HG03139 (cell line): ENCODE data around the gene SULT1A1.
"Not testable (repeated sequence)": the region's sequence is repeated elsewhere in the genome, so short reads cannot be mapped to it uniquely, and the experiment has no call there.

Experiments
- ATAC-seq: cut with Tn5 transposase; IDR thresholded peaks from one replicate; pipeline ENCODE4 v1.9.1; 2021; ENCODE audit not compliant: unreplicated experiment

The SULT1A1 gene

GRCh38 chr16:28608867-28609596 lies 812 bp downstream of the SULT1A1 start:
- ATAC-seq = not testable (repeated sequence)

DNA sequence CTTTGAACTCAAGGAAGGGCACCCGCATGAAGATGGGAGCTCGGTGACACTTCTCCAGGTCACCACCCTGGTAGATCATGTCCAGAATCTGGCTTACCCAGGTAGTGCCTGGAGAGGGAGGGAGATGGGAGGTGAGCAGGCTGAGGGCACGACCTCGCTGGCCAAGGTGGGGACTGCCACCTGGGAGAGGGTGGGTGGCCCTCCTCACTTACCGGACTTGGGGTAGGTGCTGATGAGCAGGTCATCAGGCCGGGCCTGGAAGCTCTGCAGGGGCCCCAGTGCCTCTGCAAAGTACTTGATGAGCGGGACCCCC lies 1.4 kb downstream of the SULT1A1 start:
- ATAC-seq = not testable (repeated sequence)

DNA sequence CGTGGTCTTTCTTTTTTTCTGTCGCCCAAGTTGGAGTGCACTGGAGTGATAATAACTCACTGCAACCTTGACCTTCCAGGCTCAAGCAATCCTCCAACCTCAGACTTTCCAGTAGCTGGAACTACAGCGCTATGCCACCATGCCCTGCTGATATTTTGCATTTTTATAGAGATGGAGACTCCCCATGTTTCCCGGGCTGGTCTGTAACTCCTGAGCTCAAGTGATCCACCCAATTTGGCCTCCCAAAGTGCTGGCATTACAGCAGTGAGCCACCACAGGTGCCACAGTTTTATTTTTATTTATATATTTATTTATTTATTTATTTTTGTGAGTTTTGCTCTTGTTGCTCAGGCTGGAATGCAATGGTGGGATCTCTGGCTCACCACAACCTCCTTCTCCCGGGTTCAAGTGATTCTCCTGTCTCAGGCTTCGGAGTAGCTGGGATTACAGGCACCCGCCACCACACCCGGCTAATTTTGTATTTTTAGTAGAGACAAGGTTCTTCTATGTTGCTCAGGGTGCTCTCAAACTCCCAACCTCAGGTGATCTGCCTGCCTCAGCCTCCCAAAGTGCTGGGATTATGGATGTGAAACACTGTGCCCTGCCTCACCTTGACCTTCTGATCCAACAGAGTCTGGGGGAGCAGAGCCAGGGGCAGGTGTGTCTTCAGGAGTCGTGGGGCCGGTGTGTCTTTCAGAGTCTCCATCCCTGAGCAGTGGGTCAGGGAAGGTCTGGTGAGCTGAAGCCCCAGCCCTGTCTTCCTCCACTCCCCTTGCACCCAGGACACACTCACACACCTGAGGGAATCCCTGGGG lies 2.0 kb downstream of the SULT1A1 start:
- not testable (repeated sequence) for ATAC-seq

GRCh38 chr16:28607116-28607623 lies 2.7 kb downstream of the SULT1A1 start:
- no peak for ATAC-seq

- no peak for ATAC-seq
These were observed 3.3 kb downstream of the SULT1A1 start for GRCh38 chr16:28606291-28607115.

GRCh38 chr16:28604186-28604565 lies 5.7 kb downstream of the SULT1A1 start:
- ATAC-seq = no peak

DNA sequence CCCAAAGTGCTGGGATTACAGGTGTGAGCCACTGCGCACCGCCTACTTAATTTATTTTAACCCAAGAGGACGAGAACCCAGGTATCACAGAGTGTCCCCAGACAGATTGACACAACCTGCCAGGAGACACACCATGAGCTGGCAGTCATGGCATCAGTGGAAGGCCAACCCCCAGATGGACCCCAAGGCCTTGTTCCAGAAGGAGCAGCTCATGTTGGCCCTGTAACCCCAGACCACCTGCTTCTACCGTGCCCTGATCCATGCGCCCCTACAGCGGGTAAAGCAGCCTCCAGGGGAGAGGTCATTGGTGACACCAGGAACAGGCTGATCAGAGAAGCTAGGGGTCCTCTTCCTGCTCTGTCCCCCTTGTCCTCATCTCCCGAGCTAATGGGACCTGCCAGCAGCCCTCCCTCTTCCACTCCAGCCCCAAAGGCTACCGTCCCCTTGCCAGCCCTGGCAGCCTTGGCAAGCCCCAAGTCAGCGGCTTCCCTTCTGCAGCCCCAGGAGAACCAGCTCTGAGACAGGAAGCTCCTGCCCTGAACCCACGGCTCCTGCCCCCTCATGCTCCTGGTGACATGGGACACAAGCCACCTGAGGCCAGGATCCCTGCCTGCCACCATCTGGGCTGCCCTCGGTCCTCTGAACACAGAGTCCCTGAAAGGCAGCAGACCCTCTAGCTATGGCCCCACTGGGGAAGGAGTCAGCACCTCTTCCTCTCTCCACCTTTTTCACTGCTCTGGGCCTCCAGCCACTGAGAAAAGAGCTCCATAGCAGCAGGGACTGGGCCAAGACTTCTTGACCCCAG lies 6.3 kb downstream of the SULT1A1 start:
- no peak for ATAC-seq

DNA sequence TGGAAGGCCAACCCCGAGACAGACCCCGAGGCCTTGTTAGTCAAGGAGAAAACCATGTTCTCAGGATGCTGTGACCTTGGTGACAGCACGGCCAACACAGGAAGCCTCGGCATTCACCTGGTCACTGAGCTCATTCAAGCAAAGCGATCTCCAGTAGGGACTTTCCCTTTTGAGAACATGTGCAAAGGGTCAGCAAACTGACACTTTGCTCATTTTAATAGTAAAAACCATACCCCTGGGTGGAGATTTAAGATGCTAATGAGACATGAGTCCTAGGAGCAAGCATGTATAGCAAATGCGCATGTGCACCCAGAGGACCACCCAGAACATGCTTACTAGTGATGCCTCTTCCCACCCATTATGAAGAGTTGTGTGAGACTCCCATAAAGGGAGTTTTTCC lies 7.3 kb downstream of the SULT1A1 start:
- ATAC-seq = no peak

DNA sequence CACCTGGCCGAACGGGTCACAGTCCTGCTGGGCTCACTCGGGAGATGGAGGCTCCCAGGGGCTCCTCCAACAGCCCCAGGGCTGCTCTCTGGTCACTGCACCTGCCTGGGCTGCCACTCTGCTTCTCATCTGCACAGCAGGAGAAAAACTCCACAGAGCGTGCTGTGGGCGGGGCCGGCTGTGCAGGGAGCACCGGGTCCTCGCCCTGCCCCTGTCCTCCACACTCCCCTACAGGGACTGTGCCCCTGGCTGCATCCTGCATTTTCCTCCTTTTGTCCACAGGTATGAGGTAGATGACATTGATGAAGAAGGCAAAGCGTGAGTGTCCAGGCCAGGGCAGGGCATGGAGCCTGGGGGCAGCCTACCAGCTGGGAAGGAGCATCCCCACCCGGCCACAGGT lies 7.8 kb downstream of the SULT1A1 start:
- ATAC-seq = not testable (repeated sequence)

- ATAC-seq = not testable (repeated sequence)
These were observed 8.3 kb downstream of the SULT1A1 start for GRCh38 chr16:28601589-28601988.

GRCh38 chr16:28600965-28601364 lies 8.9 kb downstream of the SULT1A1 start:
- ATAC-seq = not testable (repeated sequence)

DNA sequence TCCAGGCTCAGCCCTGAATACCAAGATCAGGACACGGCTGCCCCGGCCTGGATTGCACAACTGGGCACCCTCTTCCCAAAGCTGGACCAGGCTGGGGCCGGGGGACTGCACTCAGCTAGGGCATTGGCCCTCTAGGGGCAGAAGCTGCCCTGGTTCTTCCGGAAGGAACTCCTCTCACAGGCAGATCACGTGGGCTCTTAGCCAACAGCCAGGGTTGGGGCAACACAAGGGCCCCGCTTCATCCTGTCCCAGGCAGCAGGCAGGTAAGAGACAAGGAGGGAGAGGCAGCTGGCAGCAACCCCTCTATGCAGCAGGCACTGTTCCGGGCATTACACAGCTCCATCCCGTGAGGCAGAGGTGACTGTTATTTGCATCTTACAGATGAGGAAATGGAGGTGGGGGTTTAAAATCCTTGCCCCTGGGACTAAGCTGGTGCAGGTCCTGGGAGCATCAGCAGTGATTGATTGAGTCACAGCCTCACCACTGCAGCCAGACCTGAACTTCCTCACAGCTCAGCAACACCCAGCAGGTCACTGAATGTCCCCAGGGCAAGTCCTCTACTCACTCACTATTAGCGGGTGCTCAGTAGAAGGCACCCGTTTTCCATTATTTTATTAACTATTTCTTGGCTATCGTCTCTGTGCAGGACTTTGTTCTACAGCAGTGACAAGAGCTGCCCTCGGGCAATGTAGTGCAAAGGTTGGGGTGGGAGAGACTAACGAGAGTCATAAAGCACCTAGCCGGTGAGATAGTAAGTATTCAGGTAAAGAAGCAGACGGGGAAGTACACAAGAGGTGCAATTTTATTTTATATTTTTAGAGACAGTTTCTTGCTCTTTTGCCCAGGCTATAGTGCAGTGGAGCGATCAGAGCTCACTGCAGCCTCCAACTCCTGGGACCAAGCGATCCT lies 10.2 kb downstream of the SULT1A1 start:
- not testable (repeated sequence) for ATAC-seq

GRCh38 chr16:28597692-28598261 lies 12.1 kb downstream of the SULT1A1 start:
- no peak for ATAC-seq

- ATAC-seq = no peak
These were observed 12.8 kb downstream of the SULT1A1 start, which contains the start of gene SULT1A2 for GRCh38 chr16:28596840-28597691. SULT1A2 (minus strand) TSS chr16:28597050; CDS start chr16:28595930, 1,120 bp downstream.

- ATAC-seq = no peak
These were observed 13.7 kb downstream of the SULT1A1 start for GRCh38 chr16:28596115-28596630.

GRCh38 chr16:28595451-28595850 lies 14.4 kb downstream of the SULT1A1 start:
- ATAC-seq = not testable (repeated sequence)

DNA sequence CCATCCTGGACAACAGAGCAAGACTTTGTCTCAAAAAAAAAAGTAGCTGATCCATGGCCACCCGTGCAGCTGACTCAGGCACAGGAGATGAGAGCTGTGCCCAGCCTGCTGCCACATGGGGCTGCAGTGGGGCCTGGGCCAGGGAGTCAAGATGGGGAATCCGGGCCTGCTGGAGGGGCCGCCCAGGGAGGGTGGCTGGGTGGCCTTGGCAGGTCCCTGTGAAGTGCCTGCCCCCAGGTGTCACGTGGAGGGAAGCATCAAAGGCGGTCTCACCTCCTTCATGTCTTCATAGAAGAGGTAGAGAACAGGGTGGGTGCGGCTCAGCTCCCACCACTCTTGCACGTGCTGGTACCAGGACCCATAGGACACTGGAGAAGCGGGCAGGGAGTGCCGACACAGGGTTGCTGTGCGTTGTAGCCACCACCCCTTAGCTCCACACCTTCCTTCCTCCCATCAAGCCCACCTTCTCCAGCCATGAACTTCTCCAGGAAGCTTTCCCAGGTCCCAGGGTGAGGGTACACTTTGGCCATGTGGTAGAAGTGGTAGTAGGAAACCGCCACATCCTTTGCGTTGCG lies 16.8 kb downstream of the SULT1A1 start:
- no peak for ATAC-seq
